HL-60 (cell line): Measurements from ENCODE around the gene APC2.
"Not testable (repeated sequence)": the region's sequence is repeated elsewhere in the genome, so short reads cannot be mapped to it uniquely, and the experiment has no call there.

Source experiments
- DNase-seq, 2 experiments: peaks; one replicate each; pipeline ENCODE4 v3.0.0-alpha.2; 2010 to 2020; ENCODE audit warnings: low read depth in 1 of 2, low spot score in 1 of 2
- H3K27ac ChIP-seq: fragments of 250-450 bp; sonication (Bioruptor Pico); replicated peaks from 2 replicates; pipeline ENCODE4 v1.5.1; 2020; ENCODE audit warnings: mild to moderate bottlenecking, moderate library complexity
- H3K27me3 ChIP-seq: fragments of 250-450 bp; sonication (Bioruptor Pico); 2 replicates; pipeline ENCODE4 v1.5.1; 2021; ENCODE audit warnings: mild to moderate bottlenecking, moderate library complexity; ENCODE audit not compliant: insufficient read depth, poor library complexity, severe bottlenecking
- H3K4me3 ChIP-seq: replicated peaks from 2 replicates; pipeline ENCODE4 v1.5.1; 2011; ENCODE audit warnings: mild to moderate bottlenecking, control low read depth, low read length; ENCODE audit not compliant: insufficient read depth
- CTCF ChIP-seq: IDR thresholded peaks from one replicate; pipeline ENCODE4 v1.5.1; 2011; ENCODE audit warnings: low read length, control low read depth, inconsistent platforms; ENCODE audit not compliant: insufficient read depth
- GABPA ChIP-seq: IDR thresholded peaks from 2 replicates; pipeline ENCODE4 v1.6.1; 2012; ENCODE audit warnings: low read depth
- POLR2AphosphoS5 ChIP-seq: IDR thresholded peaks from 2 replicates; pipeline ENCODE4 v1.6.1; 2012; ENCODE audit warnings: low read depth
- SPI1 ChIP-seq: IDR thresholded peaks from 2 replicates; pipeline ENCODE4 v1.6.1; 2012; ENCODE audit warnings: low read depth, mild to moderate bottlenecking, borderline replicate concordance
- TF ChIP-seq, protein P1 (sequence below): IDR thresholded peaks from 2 replicates; pipeline ENCODE4 v1.6.1; 2012; ENCODE audit warnings: low read depth; ENCODE audit not compliant: insufficient replicate concordance

The APC2 gene

DNA sequence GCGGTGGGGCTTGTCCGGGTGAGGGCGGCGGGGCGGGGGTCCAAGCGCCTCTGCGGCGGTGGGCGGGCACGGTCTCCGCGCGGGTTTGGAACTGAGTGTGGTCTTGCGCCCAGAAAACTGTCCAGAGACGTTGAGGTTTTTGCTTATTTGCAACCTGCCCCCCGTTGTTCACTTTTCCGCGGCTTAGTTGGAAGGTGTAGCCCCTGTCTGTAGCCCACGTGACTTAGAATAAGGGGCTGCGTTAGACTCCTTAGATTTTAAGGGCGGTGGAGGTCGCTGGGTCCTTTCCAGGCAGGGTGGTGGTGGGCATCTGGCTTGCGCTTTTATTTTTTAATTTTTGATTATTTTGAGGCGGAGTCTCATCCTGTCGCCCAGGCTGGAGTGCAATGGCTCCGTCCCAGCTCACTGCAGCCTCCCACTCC lies 11.0 kb upstream of the APC2 start:
- DNase-seq: no peak
- Histone ChIP-seq H3K27me3 (no peaks in the 10 kb centered on the region), H3K4me3 (peak overlapping the region; percentile 86), H3K27ac (peak overlapping the region; percentile 94)
- TF ChIP-seq POLR2AphosphoS5: no peak
- TF ChIP-seq, protein P1, sequence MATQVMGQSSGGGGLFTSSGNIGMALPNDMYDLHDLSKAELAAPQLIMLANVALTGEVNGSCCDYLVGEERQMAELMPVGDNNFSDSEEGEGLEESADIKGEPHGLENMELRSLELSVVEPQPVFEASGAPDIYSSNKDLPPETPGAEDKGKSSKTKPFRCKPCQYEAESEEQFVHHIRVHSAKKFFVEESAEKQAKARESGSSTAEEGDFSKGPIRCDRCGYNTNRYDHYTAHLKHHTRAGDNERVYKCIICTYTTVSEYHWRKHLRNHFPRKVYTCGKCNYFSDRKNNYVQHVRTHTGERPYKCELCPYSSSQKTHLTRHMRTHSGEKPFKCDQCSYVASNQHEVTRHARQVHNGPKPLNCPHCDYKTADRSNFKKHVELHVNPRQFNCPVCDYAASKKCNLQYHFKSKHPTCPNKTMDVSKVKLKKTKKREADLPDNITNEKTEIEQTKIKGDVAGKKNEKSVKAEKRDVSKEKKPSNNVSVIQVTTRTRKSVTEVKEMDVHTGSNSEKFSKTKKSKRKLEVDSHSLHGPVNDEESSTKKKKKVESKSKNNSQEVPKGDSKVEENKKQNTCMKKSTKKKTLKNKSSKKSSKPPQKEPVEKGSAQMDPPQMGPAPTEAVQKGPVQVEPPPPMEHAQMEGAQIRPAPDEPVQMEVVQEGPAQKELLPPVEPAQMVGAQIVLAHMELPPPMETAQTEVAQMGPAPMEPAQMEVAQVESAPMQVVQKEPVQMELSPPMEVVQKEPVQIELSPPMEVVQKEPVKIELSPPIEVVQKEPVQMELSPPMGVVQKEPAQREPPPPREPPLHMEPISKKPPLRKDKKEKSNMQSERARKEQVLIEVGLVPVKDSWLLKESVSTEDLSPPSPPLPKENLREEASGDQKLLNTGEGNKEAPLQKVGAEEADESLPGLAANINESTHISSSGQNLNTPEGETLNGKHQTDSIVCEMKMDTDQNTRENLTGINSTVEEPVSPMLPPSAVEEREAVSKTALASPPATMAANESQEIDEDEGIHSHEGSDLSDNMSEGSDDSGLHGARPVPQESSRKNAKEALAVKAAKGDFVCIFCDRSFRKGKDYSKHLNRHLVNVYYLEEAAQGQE: no peak
- TF ChIP-seq SPI1: no peak
- TF ChIP-seq GABPA: no peak
- no peak for TF ChIP-seq CTCF

- peak overlapping the region; percentile 86 for H3K4me3 ChIP-seq
- DNase-seq: peak in 1 of 2 experiments; percentile 72
- H3K27me3 ChIP-seq: not testable (repeated sequence)
- TF ChIP-seq POLR2AphosphoS5: peak; percentile 37
- H3K27ac ChIP-seq: peak overlapping the region; percentile 94
Observed at GRCh38 chr19:1439525-1440417, 10.2 kb upstream of the APC2 start.

- Histone ChIP-seq H3K27ac (no peak overlapping the region), H3K27me3 (peaks cover 1% of the 10 kb centered on the region), H3K4me3 (peak overlapping the region; percentile 86)
- no peak for DNase-seq
- no peak for TF ChIP-seq CTCF
Observed at GRCh38 chr19:1440418-1440801, 9.5 kb upstream of the APC2 start.

DNA sequence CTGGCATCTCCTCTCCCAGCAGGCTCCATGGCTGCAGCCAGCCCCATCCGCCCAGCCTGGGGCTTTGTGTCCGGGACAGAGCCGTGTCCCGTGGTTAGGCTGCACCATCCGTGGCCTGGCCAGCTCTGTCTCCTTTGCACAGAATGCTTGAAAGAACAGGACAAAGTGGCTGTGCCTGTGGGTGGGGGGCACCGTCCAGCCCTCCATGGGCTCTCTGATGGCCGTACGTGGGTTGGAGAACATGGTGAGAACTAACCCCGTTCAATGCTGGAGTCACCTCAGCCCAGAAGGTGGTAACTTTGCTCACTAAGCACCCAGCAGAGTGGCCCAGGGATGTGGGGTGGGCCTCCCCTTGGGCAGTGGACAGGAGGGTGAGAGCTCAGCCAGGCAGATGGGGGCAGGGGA lies 8.9 kb upstream of the APC2 start:
- DNase-seq: no peak
- Histone ChIP-seq H3K27me3 (peaks cover 4% of the 10 kb centered on the region), H3K27ac (no peak overlapping the region), H3K4me3 (no peak overlapping the region)
- no peak for TF ChIP-seq SPI1
- no peak for TF ChIP-seq CTCF
- TF ChIP-seq GABPA: no peak
- no peak for TF ChIP-seq POLR2AphosphoS5
- TF ChIP-seq, protein P1: no peak
